AG10803 (cell line): ENCODE results near the gene KNDC1.

ENCODE experiments used
- DNase-seq: peaks from one replicate; pipeline ENCODE4 v3.0.0; 2010; ENCODE audit warnings: low read depth
- H3K4me3 ChIP-seq: 2 replicates; pipeline ENCODE4 v1.5.1; 2011; ENCODE audit warnings: mild to moderate bottlenecking, low read length, control low read depth
- CTCF ChIP-seq: conservative IDR thresholded peaks from 2 replicates; pipeline ENCODE4 v1.5.1; 2011; ENCODE audit warnings: mild to moderate bottlenecking, low read length, control low read depth, inconsistent platforms

Gene KNDC1

GRCh38 chr10:133166828-133167692 lies 7.0 kb downstream of the KNDC1 start:
- no peak for DNase-seq
- TF ChIP-seq CTCF: no peak

GRCh38 chr10:133167693-133168616 lies 7.9 kb downstream of the KNDC1 start:
- DNase-seq: no peak
- no peak for TF ChIP-seq CTCF

More at GRCh38 chr10:133166828-133167692, 7.0 kb downstream of the KNDC1 start:
- no peak overlapping the region for H3K4me3 ChIP-seq

GRCh38 chr10:133168617-133169031 lies 8.6 kb downstream of the KNDC1 start:
- no peak overlapping the region for H3K4me3 ChIP-seq
- no peak for TF ChIP-seq CTCF
- no peak for DNase-seq

More at GRCh38 chr10:133167693-133168616, 7.9 kb downstream of the KNDC1 start:
- no peak overlapping the region for H3K4me3 ChIP-seq

GRCh38 chr10:133169173-133169947 lies 9.3 kb downstream of the KNDC1 start:
- no peak overlapping the region for H3K4me3 ChIP-seq
- no peak for TF ChIP-seq CTCF
- DNase-seq: no peak

- no peak for DNase-seq
- no peak for TF ChIP-seq CTCF
Observed at GRCh38 chr10:133170092-133170491, 10.1 kb downstream of the KNDC1 start.

GRCh38 chr10:133173860-133174640 lies 14.0 kb downstream of the KNDC1 start:
- no peak for DNase-seq
- no peak for TF ChIP-seq CTCF
- H3K4me3 ChIP-seq: no peak overlapping the region

More at GRCh38 chr10:133170092-133170491, 10.1 kb downstream of the KNDC1 start:
- H3K4me3 ChIP-seq: no peak overlapping the region
